Stomach (tissue), 4 donors: ENCODE results near the gene CLEC18C.
"Not testable (repeated sequence)": the region's sequence is repeated elsewhere in the genome, so short reads cannot be mapped to it uniquely, and the experiment has no call there.

Experiments
- CTCF ChIP-seq, 7 experiments: fragments of 450-650 bp in 4 of 7; fragments of 200-600 bp in 3 of 7; sonication (generic) in 3 of 7; IDR thresholded peaks; one replicate each; pipeline ENCODE4 v1.5.1; 2016 to 2019; ENCODE audit warnings: antibody characterized with exemption in 7 of 7, control low read depth in 2 of 7, mild to moderate bottlenecking in 1 of 7
- POLR2A ChIP-seq, 4 donors: fragments of 450-650 bp; IDR thresholded peaks; one replicate each; pipeline ENCODE4 v1.6.1; 2016; ENCODE audit warnings: antibody characterized with exemption in 4 of 4, control low read depth in 2 of 4, mild to moderate bottlenecking in 1 of 4, moderate library complexity in 1 of 4

GRCh38 chr16:70226024-70226423 lies 52.4 kb downstream of the CLEC18C start:
- TF ChIP-seq CTCF, POLR2A (IDR thresholded peaks at IDR 0.05): not testable (repeated sequence)
